PC-3 (cell line): Measurements from ENCODE around the gene FILIP1L.

Experiments
- CTCF ChIP-seq: fragments of 300-600 bp; sonication (generic); conservative IDR thresholded peaks from 2 replicates; pipeline ENCODE4 v1.5.1; 2017; ENCODE audit warnings: antibody characterized with exemption, low read depth, mild to moderate bottlenecking, low read length
- EZH2 ChIP-seq: fragments of 300-600 bp; sonication (generic); IDR thresholded peaks from one replicate; pipeline ENCODE4 v1.6.1; 2017; ENCODE audit warnings: antibody characterized with exemption, mild to moderate bottlenecking, low read length; ENCODE audit not compliant: unreplicated experiment

DNA sequence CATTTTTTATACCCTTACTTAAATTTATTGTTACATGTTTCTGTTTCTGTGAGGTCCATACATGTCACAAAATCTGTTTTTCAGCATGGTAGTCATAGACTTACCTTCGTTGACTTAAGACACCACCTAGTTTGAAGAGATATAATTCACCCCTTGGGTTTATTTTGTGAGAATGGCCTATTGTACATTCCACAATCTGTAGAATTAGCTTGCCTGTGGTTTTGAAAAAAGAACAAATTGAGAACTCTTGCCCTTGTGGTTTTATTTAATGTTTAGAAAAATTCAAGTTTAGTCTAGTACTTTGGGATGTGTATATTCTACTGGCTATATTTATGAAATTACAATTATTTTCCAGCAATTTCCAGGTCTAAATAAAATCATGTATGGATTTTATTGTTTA, 31.6 kb downstream of the FILIP1L start:
- TF ChIP-seq CTCF = no peak
- TF ChIP-seq EZH2 = no peak
